GM04504 (cell line): ENCODE data around the gene WWOX.
"Not testable (repeated sequence)": the region's sequence is repeated elsewhere in the genome, so short reads cannot be mapped to it uniquely, and the experiment has no call there.

Source experiments
- DNase-seq: peaks from one replicate; pipeline ENCODE4 v3.0.0-alpha.2; 2012; ENCODE audit warnings: low read depth

Gene WWOX

DNA sequence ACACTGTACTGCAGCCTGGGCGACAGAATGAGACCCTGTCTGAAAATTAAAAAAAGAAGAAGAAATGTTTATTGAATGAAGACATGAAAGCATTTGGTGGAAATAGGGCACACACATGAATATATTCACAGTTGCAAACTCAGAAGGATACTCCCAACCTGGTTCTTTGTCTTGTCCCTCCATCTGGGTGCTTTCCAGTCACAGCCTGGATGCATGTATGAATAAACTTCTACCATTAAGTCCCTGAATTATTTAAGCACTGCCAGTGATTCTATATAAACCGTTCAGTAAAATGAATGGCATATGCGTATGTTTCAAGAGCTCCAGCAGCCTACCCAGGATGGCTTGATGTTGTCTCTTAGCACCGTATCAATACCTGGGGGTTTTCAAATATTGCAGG, 591.1 kb downstream of the WWOX start:
- no peak for DNase-seq

DNA sequence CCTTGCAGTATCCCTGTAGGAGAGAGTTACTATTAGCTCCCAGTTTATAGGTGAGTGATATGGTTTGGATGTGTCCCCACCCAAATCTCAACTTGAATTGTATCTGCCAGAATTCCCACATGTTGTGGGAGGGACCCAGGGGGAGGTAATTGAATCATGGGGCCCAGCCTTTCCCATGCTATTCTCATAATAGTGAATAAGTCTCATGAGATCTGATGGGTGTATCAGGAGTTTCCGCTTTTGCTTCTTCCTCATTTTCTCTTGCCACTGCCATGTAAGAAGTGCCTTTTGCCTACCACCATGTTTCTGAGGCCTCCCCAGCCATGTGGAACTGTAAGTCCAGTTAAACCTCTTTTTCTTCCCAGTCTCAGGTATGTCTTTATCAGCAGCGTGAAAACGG, 592.3 kb downstream of the WWOX start:
- DNase-seq, result not testable (repeated sequence)

GRCh38 chr16:78693496-78693895, 594.0 kb downstream of the WWOX start:
- no peak for DNase-seq

GRCh38 chr16:78694414-78694813, 595.0 kb downstream of the WWOX start:
- no peak for DNase-seq

GRCh38 chr16:78695391-78695790, 595.9 kb downstream of the WWOX start:
- no peak for DNase-seq

- DNase-seq, result no peak
Observed at GRCh38 chr16:78696797-78697196, 597.3 kb downstream of the WWOX start.

DNA sequence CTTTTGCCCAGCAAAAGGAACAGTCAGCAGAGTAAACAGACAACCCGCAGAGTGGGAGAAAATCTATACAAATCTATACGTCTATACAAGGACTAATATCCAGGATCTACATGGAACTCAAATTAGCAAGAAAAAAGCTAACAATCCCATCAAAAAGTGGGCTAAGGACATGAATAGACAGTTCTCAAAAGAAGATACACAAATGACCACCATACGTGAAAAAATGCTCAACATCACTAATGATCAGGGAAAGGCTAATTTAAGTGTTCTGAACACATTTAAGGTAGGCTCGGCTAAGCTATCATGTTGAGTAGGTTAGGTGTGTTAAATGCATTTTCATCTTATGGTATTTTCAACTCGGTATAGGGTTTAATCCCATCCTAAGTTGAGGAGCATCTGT, 598.0 kb downstream of the WWOX start:
- DNase-seq, result no peak

DNA sequence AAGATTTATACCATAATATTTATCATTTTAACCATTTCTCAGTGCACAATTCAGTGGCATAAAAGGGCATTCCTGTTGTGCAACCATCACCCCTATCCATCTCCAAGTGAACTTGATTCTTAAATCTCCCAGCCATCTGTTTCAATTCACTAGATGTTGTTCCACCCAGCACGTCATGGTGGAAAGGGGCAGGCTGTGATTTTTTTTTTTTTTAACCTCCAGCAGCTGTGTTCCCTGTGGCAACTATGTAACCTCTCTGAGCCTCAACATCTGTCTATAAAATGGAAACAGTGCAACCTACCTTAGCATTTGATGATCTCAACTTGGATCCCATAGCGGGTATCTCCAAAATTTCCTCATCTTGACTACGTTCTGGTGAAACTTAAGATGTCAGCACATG, 604.5 kb downstream of the WWOX start:
- DNase-seq, result peak; percentile 4

GRCh38 chr16:78704416-78704815, 605.0 kb downstream of the WWOX start:
- peak; percentile 6 for DNase-seq

GRCh38 chr16:78705694-78706093, 606.2 kb downstream of the WWOX start:
- DNase-seq, result no peak

DNA sequence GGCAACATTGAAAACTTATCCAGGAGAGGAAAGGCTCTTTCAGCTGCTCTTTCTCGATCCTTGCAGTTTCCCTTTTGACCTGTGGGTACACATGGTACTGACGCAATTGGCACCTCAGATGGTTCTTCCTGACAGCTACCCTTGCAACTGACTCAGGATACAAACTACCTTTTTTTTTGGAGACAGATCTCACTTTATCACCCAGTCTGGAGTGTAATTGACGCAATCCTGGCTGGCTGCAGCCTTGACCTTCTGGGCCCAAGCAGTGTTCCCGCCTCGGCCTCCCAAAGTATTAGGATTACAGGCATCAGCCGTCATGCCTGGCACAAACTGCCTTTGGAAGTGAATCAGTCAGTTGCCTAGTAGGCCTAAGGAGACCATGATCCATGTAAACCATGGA, 607.2 kb downstream of the WWOX start:
- DNase-seq, result no peak

GRCh38 chr16:78709137-78709884, 609.9 kb downstream of the WWOX start:
- no peak for DNase-seq

GRCh38 chr16:78715106-78715505, 615.7 kb downstream of the WWOX start:
- no peak for DNase-seq

- DNase-seq, result no peak
Observed at GRCh38 chr16:78715673-78716072, 616.2 kb downstream of the WWOX start.

DNA sequence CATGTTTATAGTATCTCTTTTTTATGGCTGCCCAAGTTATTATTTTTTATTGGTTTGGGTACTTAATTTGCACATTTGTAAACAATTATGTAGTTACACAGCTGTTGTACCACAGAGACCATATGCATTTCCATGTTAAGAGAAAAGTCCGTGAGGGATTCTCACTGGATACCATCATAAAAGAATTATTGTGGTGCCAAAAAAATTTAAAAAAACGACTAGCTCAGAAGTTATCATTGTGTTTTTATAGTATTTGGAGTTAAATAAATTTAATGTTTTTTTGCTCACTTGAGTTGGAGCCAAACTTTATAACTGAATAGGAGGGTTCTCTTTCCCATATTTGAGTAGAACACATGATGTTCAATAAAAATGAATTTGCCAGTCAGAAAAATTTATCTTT, 618.7 kb downstream of the WWOX start:
- no peak for DNase-seq

GRCh38 chr16:78720416-78720815, 621.0 kb downstream of the WWOX start:
- no peak for DNase-seq

GRCh38 chr16:78727536-78727935, 628.1 kb downstream of the WWOX start:
- no peak for DNase-seq

DNA sequence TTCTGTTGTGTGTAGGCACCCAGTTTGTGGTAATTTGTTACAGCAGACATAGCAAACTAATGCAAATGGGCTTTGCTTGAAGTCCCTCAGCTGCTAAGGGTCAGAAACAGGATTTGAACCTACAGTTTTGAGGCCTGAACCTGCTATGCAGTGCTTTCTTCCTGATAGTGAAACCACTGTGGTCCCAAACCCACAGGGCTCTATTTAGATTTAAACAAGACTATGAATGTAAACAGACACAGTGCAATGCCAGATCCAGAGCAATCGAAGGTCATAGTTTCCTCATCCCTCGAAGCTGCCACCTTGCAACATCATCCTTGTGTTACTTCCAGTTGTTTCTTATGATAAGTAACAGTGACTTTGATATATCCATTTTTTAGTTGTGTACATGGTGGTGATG, 630.2 kb downstream of the WWOX start:
- no peak for DNase-seq

DNA sequence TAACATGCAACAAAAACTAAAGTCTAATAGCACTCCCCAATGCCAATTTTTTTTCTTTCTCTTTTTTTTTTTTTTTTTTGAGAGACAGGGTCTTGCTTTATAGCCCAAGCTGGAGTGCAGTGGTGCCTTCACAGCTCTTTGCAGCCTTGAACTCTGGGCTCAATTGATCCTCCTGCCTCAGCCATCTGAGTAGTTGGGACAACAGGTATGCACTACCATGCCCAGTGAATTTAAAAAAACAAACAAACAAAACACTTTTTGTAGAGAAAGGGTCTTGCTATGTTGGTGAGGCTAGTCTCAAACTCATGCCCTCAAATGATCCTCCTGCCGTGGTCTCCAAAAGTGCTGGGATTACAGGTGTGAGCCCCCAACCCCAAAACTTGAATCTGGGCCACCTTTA, 632.3 kb downstream of the WWOX start:
- DNase-seq, result no peak

GRCh38 chr16:78732696-78733095, 633.2 kb downstream of the WWOX start:
- DNase-seq, result no peak

DNA sequence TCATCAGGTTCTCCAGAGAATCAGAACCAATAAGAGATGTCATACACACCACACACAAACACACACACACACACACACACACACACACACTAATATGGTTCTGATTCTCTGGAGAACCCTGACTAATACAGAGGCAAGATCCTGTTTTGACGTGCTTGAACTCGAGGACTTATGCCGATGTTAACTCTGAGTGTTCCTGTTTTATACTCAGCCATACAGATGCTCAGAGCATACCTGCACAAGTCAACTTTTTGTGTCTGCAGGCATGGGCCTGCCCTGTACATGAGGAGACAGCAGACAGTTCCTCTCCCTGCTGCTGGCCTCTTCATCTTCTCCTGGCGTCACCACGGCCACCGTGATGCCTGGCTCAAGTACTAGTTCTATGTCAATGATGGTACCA, 635.9 kb downstream of the WWOX start:
- no peak for DNase-seq

GRCh38 chr16:78737630-78738029, 638.2 kb downstream of the WWOX start:
- no peak for DNase-seq

GRCh38 chr16:78738557-78738956, 639.1 kb downstream of the WWOX start:
- DNase-seq, result no peak

DNA sequence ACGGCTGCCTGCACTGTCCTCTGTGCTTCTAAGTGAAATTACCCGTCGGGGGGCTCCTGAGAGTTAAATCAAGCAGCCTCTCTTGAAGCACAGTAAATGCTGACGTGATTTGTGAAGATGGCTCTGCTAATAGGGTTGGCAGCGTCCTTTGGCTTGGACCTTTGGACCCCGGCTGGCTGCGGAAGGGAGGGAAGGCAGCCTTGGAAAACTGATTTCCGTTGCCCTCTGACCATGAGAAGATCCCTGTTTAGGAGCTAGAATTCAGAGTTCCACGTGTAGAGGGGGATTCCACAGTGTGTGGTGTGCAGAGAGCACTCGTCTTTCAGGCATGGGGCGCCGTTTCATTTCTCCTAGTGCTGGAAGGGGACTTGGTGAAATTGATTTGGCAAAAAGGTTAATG, 640.8 kb downstream of the WWOX start:
- DNase-seq, result no peak
